Activated CD8-positive, alpha-beta T cell treated with anti-CD3 and anti-CD28 coated beads for 36 hours (primary cell): ENCODE measurements around the gene SLC25A25. TPM values are rescaled to one million over a fixed set of nuclear protein-coding genes. Genes with fewer than 3 reads are reported as not detected.
A peak's percentile ranks its signal among the peaks of the same experiment; 100 is the strongest.

Experiments used
- ATAC-seq: fragments of 200-7000 bp; cut with Tn5 transposase; one replicate; pipeline ENCODE4 v1.10.0; 2021; ENCODE audit warnings: mild to moderate bottlenecking, moderate library complexity
- CTCF ChIA-PET: fragments of 350-600 bp; sonication (Branson Sonifier 250); formaldehyde crosslinking; loops from one replicate; lab custom pipeline; 2021; ENCODE audit warnings: antibody characterized with exemption; lab: Charles Lee
- POLR2A ChIA-PET: fragments of 350-600 bp; sonication (Branson Sonifier 250); formaldehyde crosslinking; loops from one replicate; lab custom pipeline; 2021; ENCODE audit warnings: antibody characterized with exemption; lab: Charles Lee
- DNase-seq: peaks from one replicate; pipeline ENCODE4 v3.0.0-alpha.2; 2020
- H3K27ac Mint-ChIP-seq: one replicate; pipeline ENCODE4 v1.8.0; 2021; ENCODE audit warnings: mild to moderate bottlenecking, mixed read lengths
- H3K27me3 Mint-ChIP-seq: one replicate; pipeline ENCODE4 v1.8.0; 2021; ENCODE audit warnings: mixed read lengths
- H3K36me3 Mint-ChIP-seq: one replicate; pipeline ENCODE4 v1.8.0; 2021; ENCODE audit warnings: low read depth, mixed read lengths
- H3K4me1 Mint-ChIP-seq: one replicate; pipeline ENCODE4 v1.8.0; 2021; ENCODE audit warnings: low read depth, mixed read lengths
- H3K4me3 Mint-ChIP-seq: one replicate; pipeline ENCODE4 v1.8.0; 2021; ENCODE audit warnings: mild to moderate bottlenecking, moderate library complexity, mixed read lengths
- H3K9me3 Mint-ChIP-seq: one replicate; pipeline ENCODE4 v1.8.0; 2021; ENCODE audit warnings: mixed read lengths
- intact Hi-C: fragments of 100-400 bp; cut with micrococcal nuclease; formaldehyde crosslinking; loops from one replicate; pipeline ENCODE4 v1.10.0; 2022
- total RNA-seq, 2 experiments: library from RNA; stranded (reverse); gene quantifications; one replicate each; pipeline ENCODE4 v1.2.3, GENCODE V29; 2021
- TF ChIP-seq, protein P1 (sequence below): fragments of 200-600 bp; IDR thresholded peaks from one replicate; pipeline ENCODE4 v1.8.0; 2022; ENCODE audit warnings: antibody characterized with exemption, mild to moderate bottlenecking

Gene SLC25A25
- total RNA-seq, 2 experiments from 2014 or later, result 12.9 to 14.6 TPM

DNA sequence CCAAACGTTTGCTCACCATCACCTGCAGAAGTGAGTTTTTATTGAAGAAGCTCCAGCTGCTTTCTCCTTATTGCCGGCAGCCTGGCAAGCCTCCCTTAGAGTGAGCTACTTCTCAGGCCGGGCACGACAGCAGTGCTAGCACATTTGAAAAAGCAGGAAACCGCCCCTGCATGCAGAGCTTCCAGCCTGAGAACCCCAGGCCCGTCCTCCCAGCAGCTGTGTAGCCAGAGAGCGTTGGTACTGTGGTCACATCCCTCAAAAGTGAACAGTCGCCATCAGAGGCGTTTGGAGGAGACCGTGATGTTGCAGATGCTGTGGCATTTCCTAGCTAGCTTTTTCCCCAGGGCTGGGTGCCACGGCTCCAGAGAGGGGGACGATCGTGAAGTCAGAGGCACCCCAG is 23.5 kb downstream of the SLC25A25 start:
- TF ChIP-seq, protein P1, sequence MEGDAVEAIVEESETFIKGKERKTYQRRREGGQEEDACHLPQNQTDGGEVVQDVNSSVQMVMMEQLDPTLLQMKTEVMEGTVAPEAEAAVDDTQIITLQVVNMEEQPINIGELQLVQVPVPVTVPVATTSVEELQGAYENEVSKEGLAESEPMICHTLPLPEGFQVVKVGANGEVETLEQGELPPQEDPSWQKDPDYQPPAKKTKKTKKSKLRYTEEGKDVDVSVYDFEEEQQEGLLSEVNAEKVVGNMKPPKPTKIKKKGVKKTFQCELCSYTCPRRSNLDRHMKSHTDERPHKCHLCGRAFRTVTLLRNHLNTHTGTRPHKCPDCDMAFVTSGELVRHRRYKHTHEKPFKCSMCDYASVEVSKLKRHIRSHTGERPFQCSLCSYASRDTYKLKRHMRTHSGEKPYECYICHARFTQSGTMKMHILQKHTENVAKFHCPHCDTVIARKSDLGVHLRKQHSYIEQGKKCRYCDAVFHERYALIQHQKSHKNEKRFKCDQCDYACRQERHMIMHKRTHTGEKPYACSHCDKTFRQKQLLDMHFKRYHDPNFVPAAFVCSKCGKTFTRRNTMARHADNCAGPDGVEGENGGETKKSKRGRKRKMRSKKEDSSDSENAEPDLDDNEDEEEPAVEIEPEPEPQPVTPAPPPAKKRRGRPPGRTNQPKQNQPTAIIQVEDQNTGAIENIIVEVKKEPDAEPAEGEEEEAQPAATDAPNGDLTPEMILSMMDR, result no peak
- DNase-seq, result no peak
- CTCF ChIA-PET, result interaction anchor here (0.9 to 10.5 kb wide), 5 partner anchors 11 to 149 kb away, joined by 3 to 94 read pairs (median 4); no protein-coding TSS in a partner anchor
- no peaks in the 10 kb centered on the region for H3K27me3 Mint-ChIP-seq
- peak overlapping the region; percentile 54 for H3K4me3 Mint-ChIP-seq
- POLR2A ChIA-PET, result interaction anchor here (0.7 to 2.2 kb wide), 6 partner anchors 9 to 156 kb away, joined by 3 to 10 read pairs (median 4); no protein-coding TSS in a partner anchor
- no peaks in the 10 kb centered on the region for H3K9me3 Mint-ChIP-seq
- H3K27ac Mint-ChIP-seq, result peak overlapping the region; percentile 78
- peaks cover 11% of the 10 kb centered on the region for H3K36me3 Mint-ChIP-seq
- peaks cover 68% of the 10 kb centered on the region for H3K4me1 Mint-ChIP-seq
- no peak for ATAC-seq
- intact Hi-C loops, result no loop called here

DNA sequence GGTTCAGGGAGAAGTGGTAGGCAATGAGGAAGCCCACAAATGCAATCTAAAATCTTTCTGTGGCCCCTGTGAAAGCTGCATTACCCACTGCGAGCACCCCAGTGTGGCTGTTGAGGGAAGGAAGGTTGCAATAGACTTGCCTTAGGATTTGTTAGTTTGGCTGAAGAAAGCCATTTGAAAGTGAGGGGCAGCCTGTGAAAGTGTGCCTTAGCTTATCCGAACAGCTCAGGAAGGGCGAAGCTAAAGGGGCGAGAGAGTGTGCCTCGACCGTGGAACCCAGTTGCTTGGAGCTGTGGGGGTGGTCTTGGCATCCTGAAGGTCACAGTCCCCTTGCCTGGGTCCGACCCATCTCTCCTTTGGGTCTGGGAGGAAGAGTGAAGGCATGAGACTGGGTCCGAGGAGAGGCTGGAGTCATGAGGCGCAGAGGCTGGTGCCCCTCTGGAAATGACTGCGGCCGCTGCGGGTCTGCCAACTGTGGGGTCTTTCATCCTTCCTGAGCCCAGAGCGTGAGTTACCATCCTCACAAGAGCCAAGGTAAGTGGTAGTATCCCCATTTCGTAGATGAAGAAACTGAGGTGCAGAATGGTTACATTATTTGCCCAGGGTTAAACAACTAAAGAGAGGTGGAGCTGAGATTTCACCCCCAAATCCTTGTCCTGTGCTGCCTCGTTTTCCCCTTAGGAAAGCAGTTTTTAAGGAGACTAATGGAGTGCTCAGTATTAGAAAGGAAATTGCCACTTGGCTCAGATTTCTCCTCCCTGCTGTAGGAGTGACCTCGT is 24.4 kb downstream of the SLC25A25 start:
- POLR2A ChIA-PET, result interaction anchor here (0.6 to 2.2 kb wide), 10 partner anchors 11 to 809 kb away, joined by 3 to 10 read pairs (median 4); no protein-coding TSS in a partner anchor
- CTCF ChIA-PET, result interaction anchor here (0.7 to 10.5 kb wide), 10 partner anchors 11 to 151 kb away, joined by 3 to 94 read pairs (median 4); partner anchors contain the start of gene NAIF1

DNA sequence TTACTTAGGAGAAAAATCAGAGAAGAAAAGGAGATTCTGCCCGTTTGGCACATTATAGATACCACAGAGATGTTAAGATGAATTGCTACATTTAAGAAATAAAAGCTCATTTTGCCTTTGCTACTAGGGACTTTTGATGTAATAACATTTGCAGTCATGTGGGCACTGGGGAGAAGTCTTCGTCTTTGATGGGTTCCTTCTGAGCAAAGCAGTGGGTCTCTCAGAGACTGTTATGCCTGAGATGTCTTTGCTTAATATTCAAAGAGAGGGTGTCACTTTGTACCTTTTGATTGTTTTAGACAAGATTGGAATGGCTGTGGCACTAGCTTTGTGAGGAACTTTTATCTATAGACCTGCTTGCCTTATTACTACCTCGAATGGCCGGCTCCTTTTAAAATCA is 25.0 kb downstream of the SLC25A25 start:
- no peaks in the 10 kb centered on the region for H3K9me3 Mint-ChIP-seq
- no peaks in the 10 kb centered on the region for H3K27me3 Mint-ChIP-seq
- H3K27ac Mint-ChIP-seq, result peak overlapping the region; percentile 94
- H3K4me1 Mint-ChIP-seq, result peaks cover 75% of the 10 kb centered on the region
- ATAC-seq (no peak), DNase-seq (no peak)
- CTCF ChIA-PET, result interaction anchor here (0.8 to 10.5 kb wide), 9 partner anchors 10 to 151 kb away, joined by 3 to 94 read pairs (median 4); partner anchors contain the start of gene NAIF1
- no peak overlapping the region for H3K4me3 Mint-ChIP-seq
- POLR2A ChIA-PET, result interaction anchor here (0.6 to 2.4 kb wide), 8 partner anchors 10 to 809 kb away, joined by 3 to 10 read pairs (median 6); partner anchors contain the start of gene NAIF1
- intact Hi-C loops, result no loop called here
- H3K36me3 Mint-ChIP-seq, result peaks cover 10% of the 10 kb centered on the region
- TF ChIP-seq, protein P1, result no peak

More for the DNA sequence above, 24.4 kb downstream of the SLC25A25 start:
- H3K9me3 Mint-ChIP-seq, result no peaks in the 10 kb centered on the region
- intact Hi-C loops, result no loop called here
- H3K4me3 Mint-ChIP-seq, result peak overlapping the region; percentile 54
- no peaks in the 10 kb centered on the region for H3K27me3 Mint-ChIP-seq
- ATAC-seq, result no peak
- H3K27ac Mint-ChIP-seq, result peak overlapping the region; percentile 94
- H3K4me1 Mint-ChIP-seq, result peaks cover 75% of the 10 kb centered on the region
- no peak for DNase-seq
- TF ChIP-seq, protein P1, result no peak
- peaks cover 10% of the 10 kb centered on the region for H3K36me3 Mint-ChIP-seq

DNA sequence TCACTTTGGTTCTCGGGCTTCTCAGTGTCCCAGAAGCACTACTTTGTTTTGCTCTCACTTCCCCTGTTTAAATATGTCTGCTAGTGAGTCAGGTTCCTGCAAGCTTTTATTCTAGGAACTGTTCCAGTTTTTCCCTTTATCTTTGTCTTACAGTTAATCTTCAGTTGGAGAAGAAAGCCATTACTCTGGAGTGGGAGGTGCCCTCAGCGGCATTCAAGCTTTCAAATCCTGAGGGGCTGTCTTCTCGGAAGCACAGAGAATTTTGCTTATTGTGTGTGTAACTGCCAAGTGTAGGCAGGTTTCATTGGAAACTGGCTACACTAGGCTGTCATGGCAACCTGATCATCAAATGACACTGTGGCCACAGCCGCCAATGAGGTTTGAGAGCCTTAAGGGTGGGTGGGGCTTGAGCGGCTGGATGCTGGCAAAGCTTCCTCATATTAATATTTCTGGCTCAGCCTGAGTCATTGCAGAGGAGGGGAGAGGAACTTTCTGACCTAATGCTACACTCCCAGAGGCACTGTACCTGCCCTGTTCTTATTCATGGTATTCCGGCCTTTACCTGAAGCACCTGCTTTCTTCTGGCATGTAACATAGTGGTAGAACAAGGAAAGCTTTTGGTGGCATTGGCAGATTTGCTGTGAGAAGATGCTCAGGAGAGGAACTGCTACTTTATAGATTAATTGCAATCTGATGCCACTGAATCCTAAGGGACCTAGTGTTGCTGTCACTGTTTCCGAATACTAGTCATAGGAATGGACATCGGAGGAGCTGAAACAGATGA is 26.3 kb downstream of the SLC25A25 start:
- peaks cover 81% of the 10 kb centered on the region for H3K4me1 Mint-ChIP-seq
- TF ChIP-seq, protein P1, result no peak
- ATAC-seq (peak; percentile 87), DNase-seq (peak; percentile 92)
- peak overlapping the region; percentile 94 for H3K27ac Mint-ChIP-seq
- H3K36me3 Mint-ChIP-seq, result peaks cover 10% of the 10 kb centered on the region
- peak overlapping the region; percentile 55 for H3K4me3 Mint-ChIP-seq
- no peaks in the 10 kb centered on the region for H3K9me3 Mint-ChIP-seq
- no peaks in the 10 kb centered on the region for H3K27me3 Mint-ChIP-seq
- intact Hi-C loops, result no loop called here
- ChIA-PET CTCF (interaction anchor here (0.7 to 10.5 kb wide), 9 partner anchors 9 to 150 kb away, joined by 3 to 94 read pairs (median 5); no protein-coding TSS in a partner anchor), POLR2A (interaction anchor here (0.8 to 2.4 kb wide), 7 partner anchors 9 to 643 kb away, joined by 3 to 9 read pairs (median 4); partner anchors contain the start of genes LRSAM1, NAIF1 and RPL12)
